ENCODE results near the gene HTT.

HTT gene

GRCh38 chr4:3122081-3122563 is 47.6 kb downstream of the HTT start:
- TF ChIP-seq CTCF (IDR thresholded peaks at IDR 0.05; ENCODE audit: insufficient read depth, low read length, poor library complexity, severe bottlenecking), result no peak
- Histone ChIP-seq H3K27me3 (replicated peaks; ENCODE audit: control insufficient read depth, insufficient read depth, low read length) (no peaks in the 10 kb centered on the region), H3K36me3 (ENCODE audit: control insufficient read depth, insufficient read depth, low read length) (peaks cover 26% of the 10 kb centered on the region), H3K4me3 (replicated peaks; ENCODE audit: low read depth, low read length) (no peak overlapping the region)
- no peak for DNase-seq (ENCODE audit: extremely low read depth, insufficient read length)

GRCh38 chr4:3123181-3123671 is 48.7 kb downstream of the HTT start:
- Histone ChIP-seq H3K27me3 (replicated peaks; ENCODE audit: control insufficient read depth, insufficient read depth, low read length) (no peaks in the 10 kb centered on the region), H3K36me3 (ENCODE audit: control insufficient read depth, insufficient read depth, low read length) (peaks cover 25% of the 10 kb centered on the region), H3K4me3 (replicated peaks; ENCODE audit: low read depth, low read length) (no peak overlapping the region)
- no peak for TF ChIP-seq CTCF (IDR thresholded peaks at IDR 0.05; ENCODE audit: insufficient read depth, low read length, poor library complexity, severe bottlenecking)
- no peak for DNase-seq (ENCODE audit: extremely low read depth, insufficient read length)

GRCh38 chr4:3124070-3124767 is 49.7 kb downstream of the HTT start:
- Histone ChIP-seq H3K4me3 (replicated peaks; ENCODE audit: low read depth, low read length) (no peak overlapping the region), H3K27me3 (replicated peaks; ENCODE audit: control insufficient read depth, insufficient read depth, low read length) (no peaks in the 10 kb centered on the region), H3K36me3 (ENCODE audit: control insufficient read depth, insufficient read depth, low read length) (peaks cover 22% of the 10 kb centered on the region)
- no peak for TF ChIP-seq CTCF (IDR thresholded peaks at IDR 0.05; ENCODE audit: insufficient read depth, low read length, poor library complexity, severe bottlenecking)
- DNase-seq (ENCODE audit: extremely low read depth, insufficient read length), result no peak

- Histone ChIP-seq H3K27me3 (replicated peaks; ENCODE audit: control insufficient read depth, insufficient read depth, low read length) (no peaks in the 10 kb centered on the region), H3K4me3 (replicated peaks; ENCODE audit: low read depth, low read length) (no peak overlapping the region), H3K36me3 (ENCODE audit: control insufficient read depth, insufficient read depth, low read length) (peaks cover 32% of the 10 kb centered on the region)
- TF ChIP-seq CTCF (IDR thresholded peaks at IDR 0.05; ENCODE audit: insufficient read depth, low read length, poor library complexity, severe bottlenecking), result no peak
- DNase-seq (ENCODE audit: extremely low read depth, insufficient read length), result no peak
Measured at GRCh38 chr4:3127112-3127511, 52.6 kb downstream of the HTT start.

GRCh38 chr4:3128058-3128457 is 53.6 kb downstream of the HTT start:
- no peak for TF ChIP-seq CTCF (IDR thresholded peaks at IDR 0.05; ENCODE audit: insufficient read depth, low read length, poor library complexity, severe bottlenecking)
- Histone ChIP-seq H3K36me3 (ENCODE audit: control insufficient read depth, insufficient read depth, low read length) (peaks cover 29% of the 10 kb centered on the region), H3K4me3 (replicated peaks; ENCODE audit: low read depth, low read length) (no peak overlapping the region), H3K27me3 (replicated peaks; ENCODE audit: control insufficient read depth, insufficient read depth, low read length) (no peaks in the 10 kb centered on the region)
- no peak for DNase-seq (ENCODE audit: extremely low read depth, insufficient read length)
